H1 (cell line): ENCODE results near the gene RHOG. TPM values are rescaled to one million over a fixed set of nuclear protein-coding genes. Genes with fewer than 3 reads are reported as not detected.

Experiments used
- CTCF ChIA-PET: fragments of 300-600 bp; sonication (Branson Sonifier 250); formaldehyde crosslinking; loops from one replicate; lab custom pipeline; 2021; ENCODE audit not compliant: partially characterized antibody; lab: Charles Lee
- POLR2A ChIA-PET: fragments of 300-600 bp; sonication (Branson Sonifier 250); formaldehyde crosslinking; loops from one replicate; lab custom pipeline; 2021; ENCODE audit warnings: inconsistent platforms; ENCODE audit not compliant: partially characterized antibody; lab: Charles Lee
- DNase-seq, 2 experiments: peaks; one replicate each; pipeline versions ENCODE4 v3.0.0 to v3.0.0-alpha.2; 2010 to 2022; ENCODE audit warnings: low spot score in 2 of 2, low read depth in 1 of 2, mixed read lengths in 1 of 2
- FAIRE-seq: peaks from 2 replicates; lab custom pipeline; 2011; peaks lifted over from hg19 to GRCh38; lab: Jason Lieb, UNC
- H2AFZ ChIP-seq: 2 replicates; pipeline ENCODE4 v1.8.1; 2012; ENCODE audit warnings: low read length, inconsistent platforms
- H2AK5ac ChIP-seq: 2 replicates; pipeline ENCODE4 v1.6.1; 2013; ENCODE audit warnings: low read depth, low read length
- H2BK120ac ChIP-seq: replicated peaks from 2 replicates; pipeline ENCODE3; 2013; ENCODE audit warnings: low read depth, low read length, inconsistent platforms
- H2BK12ac ChIP-seq: 2 replicates; pipeline ENCODE4 v1.6.1; 2013; ENCODE audit warnings: low read depth, low read length
- H2BK15ac ChIP-seq: 2 replicates; pipeline ENCODE4 v1.6.1; 2013; ENCODE audit warnings: low read length
- H2BK20ac ChIP-seq: 2 replicates; pipeline ENCODE4 v1.6.1; 2013; ENCODE audit warnings: low read length
- H2BK5ac ChIP-seq: 2 replicates; pipeline ENCODE4 v1.6.1; 2013; ENCODE audit warnings: low read depth, low read length
- H3K14ac ChIP-seq: 2 replicates; pipeline ENCODE4 v1.6.1; 2013; ENCODE audit warnings: inconsistent platforms; ENCODE audit not compliant: insufficient read length
- H3K18ac ChIP-seq: 2 replicates; pipeline ENCODE4 v1.6.1; 2013; ENCODE audit warnings: low read length; ENCODE audit errors: extremely low read depth
- H3K23ac ChIP-seq: 2 replicates; pipeline ENCODE4 v1.6.1; 2013; ENCODE audit warnings: inconsistent platforms; ENCODE audit not compliant: insufficient read length
- H3K23me2 ChIP-seq: 2 replicates; pipeline ENCODE4 v1.6.1; 2013; ENCODE audit warnings: low read depth, low read length
- H3K27ac ChIP-seq: 2 replicates; pipeline ENCODE4 v1.6.1; 2011; ENCODE audit warnings: low read depth, low read length, inconsistent platforms
- H3K27me3 ChIP-seq, 4 experiments: replicated peaks in 1 of 4; 1 replicate in 1 of 4; 2 replicates in 3 of 4; pipeline versions ENCODE4 v1.6.1 to v1.8.1; 2011 to 2013; ENCODE audit warnings: low read length in 3 of 4, mild to moderate bottlenecking in 3 of 4, inconsistent platforms in 2 of 4, mixed read lengths in 2 of 4, moderate library complexity in 1 of 4; ENCODE audit not compliant: control insufficient read depth in 3 of 4, insufficient read depth in 3 of 4; ENCODE audit errors: extremely low read depth in 1 of 4
- H3K36me3 ChIP-seq, 4 experiments: 2 replicates each; pipeline versions ENCODE4 v1.6.1 to v1.8.1; 2011 to 2013; ENCODE audit warnings: mild to moderate bottlenecking in 4 of 4, low read length in 3 of 4, moderate library complexity in 2 of 4, control low read depth in 1 of 4, inconsistent platforms in 1 of 4; ENCODE audit not compliant: insufficient read depth in 4 of 4, control insufficient read depth in 2 of 4
- H3K4ac ChIP-seq: replicated peaks from 2 replicates; pipeline ENCODE3; 2013; ENCODE audit warnings: low read length, low read depth, mixed read lengths, inconsistent platforms; ENCODE audit not compliant: insufficient read length
- H3K4me1 ChIP-seq, 4 experiments: replicated peaks in 1 of 4; 1 replicate in 1 of 4; 2 replicates in 3 of 4; pipeline versions ENCODE4 v1.6.1 to v1.8.1; 2011 to 2013; ENCODE audit warnings: low read length in 3 of 4, inconsistent platforms in 2 of 4, mixed read lengths in 1 of 4; ENCODE audit not compliant: insufficient read depth in 4 of 4, control insufficient read depth in 3 of 4
- H3K4me2 ChIP-seq, 2 experiments: 2 replicates each; pipeline versions ENCODE4 v1.6.1 to v1.8.1; 2011 to 2013; ENCODE audit warnings: low read depth in 2 of 2, low read length in 2 of 2, control low read depth in 1 of 2, inconsistent platforms in 1 of 2, mild to moderate bottlenecking in 1 of 2; ENCODE audit not compliant: insufficient read depth in 1 of 2
- H3K4me3 ChIP-seq, 4 experiments: fragments of 200-600, 300-600 bp in 1 of 4; sonication (generic), shearing (Covaris generic), sonication (Bioruptor Twin) in 1 of 4; 2 replicates each; pipeline versions ENCODE4 v1.5.1 to v1.8.1; 2011 to 2016; ENCODE audit warnings: low read length in 4 of 4, low read depth in 3 of 4, control low read depth in 2 of 4, inconsistent platforms in 2 of 4, mild to moderate bottlenecking in 2 of 4, mixed read lengths in 1 of 4, moderate library complexity in 1 of 4; ENCODE audit not compliant: insufficient read depth in 2 of 4; ENCODE audit errors: extremely low read depth in 1 of 4
- H3K56ac ChIP-seq: replicated peaks from 2 replicates; pipeline ENCODE3; 2013; ENCODE audit warnings: low read depth, mild to moderate bottlenecking, mixed read lengths, low read length, inconsistent platforms; ENCODE audit not compliant: insufficient read length
- H3K79me1 ChIP-seq: 2 replicates; pipeline ENCODE4 v1.6.1; 2013; ENCODE audit warnings: low read depth, low read length, control low read depth
- H3K79me2 ChIP-seq, 2 experiments: 2 replicates each; pipeline versions ENCODE4 v1.6.1 to v1.8.1; 2012 to 2013; ENCODE audit warnings: low read length in 2 of 2, mild to moderate bottlenecking in 2 of 2, inconsistent platforms in 1 of 2; ENCODE audit not compliant: insufficient read depth in 2 of 2, control insufficient read depth in 1 of 2
- H3K9ac ChIP-seq, 4 experiments: replicated peaks in 1 of 4; 1 replicate in 1 of 4; 2 replicates in 3 of 4; pipeline versions ENCODE4 v1.6.1 to v1.8.1; 2011 to 2013; ENCODE audit warnings: low read depth in 3 of 4, low read length in 3 of 4, control low read depth in 2 of 4, mild to moderate bottlenecking in 2 of 4, moderate library complexity in 2 of 4, inconsistent platforms in 1 of 4; ENCODE audit errors: extremely low read depth in 1 of 4
- H3K9me3 ChIP-seq, 2 experiments: 2 replicates each; pipeline versions ENCODE4 v1.6.1 to v1.8.1; 2012 to 2013; ENCODE audit warnings: mild to moderate bottlenecking in 2 of 2, moderate library complexity in 2 of 2, control low read depth in 1 of 2, inconsistent platforms in 1 of 2, low read depth in 1 of 2, low read length in 1 of 2, mixed read lengths in 1 of 2; ENCODE audit not compliant: insufficient read depth in 2 of 2
- H4K20me1 ChIP-seq, 2 experiments: replicated peaks in 1 of 2; 2 replicates each; pipeline versions ENCODE3 to v1.8.1; 2011 to 2013; ENCODE audit warnings: inconsistent platforms in 2 of 2, low read length in 2 of 2, mild to moderate bottlenecking in 1 of 2; ENCODE audit not compliant: insufficient read depth in 2 of 2, control insufficient read depth in 1 of 2
- H4K5ac ChIP-seq: 2 replicates; pipeline ENCODE4 v1.6.1; 2013; ENCODE audit warnings: low read length, low read depth, mixed read lengths, inconsistent platforms; ENCODE audit not compliant: insufficient read length
- H4K8ac ChIP-seq: 2 replicates; pipeline ENCODE4 v1.8.0; 2013; ENCODE audit warnings: mild to moderate bottlenecking, moderate library complexity, low read length, inconsistent platforms; ENCODE audit not compliant: insufficient read depth; ENCODE audit errors: extremely low read depth
- H4K91ac ChIP-seq: replicated peaks from 2 replicates; pipeline ENCODE3; 2013; ENCODE audit warnings: low read length, mixed read lengths, inconsistent platforms; ENCODE audit not compliant: insufficient read length
- ATF3 ChIP-seq: IDR thresholded peaks from 2 replicates; pipeline ENCODE4 v1.6.1; 2011; ENCODE audit warnings: low read depth, mild to moderate bottlenecking, low read length; ENCODE audit not compliant: insufficient read depth
- BRCA1 ChIP-seq: IDR thresholded peaks from 2 replicates; pipeline ENCODE4 v1.6.1; 2012; ENCODE audit warnings: low read depth, low read length, improper control_type of control experiment
- CEBPB ChIP-seq: IDR thresholded peaks from 2 replicates; pipeline ENCODE4 v1.6.1; 2012; ENCODE audit warnings: low read depth, low read length
- CHD1 ChIP-seq: IDR thresholded peaks from 2 replicates; pipeline ENCODE4 v1.6.1; 2012; ENCODE audit warnings: low read depth, low read length, improper control_type of control experiment
- CTCF ChIP-seq, 3 experiments: IDR thresholded peaks; 1 replicate in 2 of 3; 2 replicates in 1 of 3; pipeline versions ENCODE4 v1.5.1 to v1.6.1; 2011; ENCODE audit warnings: low read length in 3 of 3, mild to moderate bottlenecking in 3 of 3, inconsistent platforms in 2 of 3, low read depth in 1 of 3, moderate library complexity in 1 of 3; ENCODE audit not compliant: insufficient read depth in 1 of 3; ENCODE audit errors: control extremely low read depth in 1 of 3
- FOSL1 ChIP-seq: IDR thresholded peaks from 2 replicates; pipeline ENCODE4 v1.6.1; 2011; ENCODE audit warnings: mild to moderate bottlenecking, low read depth, low read length, moderate library complexity; ENCODE audit not compliant: insufficient read depth
- KDM5A ChIP-seq: fragments of 200-600 bp; IDR thresholded peaks from 2 replicates; pipeline ENCODE4 v1.7.1; 2012; ENCODE audit warnings: mild to moderate bottlenecking, low read length, inconsistent platforms, mixed read lengths
- RFX5 ChIP-seq: IDR thresholded peaks from 2 replicates; pipeline ENCODE4 v1.6.1; 2011; ENCODE audit warnings: low read depth, low read length, improper control_type of control experiment, borderline replicate concordance
- SIRT6 ChIP-seq: IDR thresholded peaks from one replicate; pipeline ENCODE4 v1.7.1; 2012; ENCODE audit warnings: low read length, inconsistent platforms
- polyA plus RNA-seq, 7 experiments: library from polyadenylated mRNA; depleted of rRNA in 3 of 7; stranded (reverse) in 5 of 7; unstranded in 2 of 7; fragments of >200 nt in 5 of 7; fragments of 200-250 nt in 2 of 7; gene quantifications; 1 replicate in 5 of 7; 2 replicates in 1 of 7; 4 replicates in 1 of 7; pipeline versions ENCODE4 v1.2.1 to v1.2.3, GENCODE V29; 2011 to 2013; ENCODE audit warnings: missing spikeins in 2 of 7, mixed read lengths in 2 of 7
- total RNA-seq: library from RNA; stranded (reverse); fragmentation: NEBNext Ultra II Directional; extraction: Animal tissue kit (Norgen Biotek cat#: 25700); gene quantifications from 2 replicates; pipeline ENCODE4 v1.2.1, GENCODE V29; 2021

RHOG gene
- total and polyA plus RNA-seq, 2 of the 8 experiments (the other 6 are each of a cell fraction or from before 2014, with no cell fraction given) = 28.3 to 69.6 TPM

GRCh38 chr11:3857628-3858027 lies 16.9 kb upstream of the RHOG start:
- no peak overlapping the region for H2BK12ac ChIP-seq
- H3K4me1 ChIP-seq = peaks cover 12 to 25% (median 14%) of the 10 kb centered on the region in 4 experiments
- ChIA-PET CTCF (interaction anchor here (1.0 to 4.9 kb wide), 6 partner anchors 8 to 227 kb away, joined by 3 to 30 read pairs (median 6); no protein-coding TSS in a partner anchor), POLR2A (no interaction called here)
- H3K14ac ChIP-seq = no peak overlapping the region
- no peak overlapping the region for H3K56ac ChIP-seq
- peaks cover 2% of the 10 kb centered on the region; the same call in 1 of the 2 replicates for H3K79me1 ChIP-seq
- no peak overlapping the region for H2BK120ac ChIP-seq
- H4K91ac ChIP-seq = no peak overlapping the region
- H3K23me2 ChIP-seq = peaks cover 8% of the 10 kb centered on the region; the same call in 1 of the 2 replicates
- no peak overlapping the region for H2BK5ac ChIP-seq
- H3K79me2 ChIP-seq = no peaks in the 10 kb centered on the region
- TF ChIP-seq ATF3 = no peak
- TF ChIP-seq CTCF (IDR thresholded peaks at IDR 0.05; ENCODE audit: control extremely low read depth in 1 of 3, insufficient read depth in 1 of 3, low read depth in 1 of 3, low read length in 3 of 3) = no peak
- TF ChIP-seq FOSL1 = no peak
- no peak for TF ChIP-seq CHD1
- no peak for TF ChIP-seq RFX5
- TF ChIP-seq KDM5A = no peak
- TF ChIP-seq SIRT6 = no peak
- TF ChIP-seq BRCA1 = no peak
- TF ChIP-seq CEBPB = no peak
- no peaks in the 10 kb centered on the region for H3K9me3 ChIP-seq
- no peak overlapping the region for H3K9ac ChIP-seq
- no peak overlapping the region for H3K23ac ChIP-seq
- no peak overlapping the region for H2BK15ac ChIP-seq
- no peak overlapping the region for H3K27ac ChIP-seq
- no peak overlapping the region for H4K8ac ChIP-seq
- DNase-seq (no peak), FAIRE-seq (no peak)
- no peak overlapping the region for H3K18ac ChIP-seq
- H2AFZ ChIP-seq = no peak overlapping the region
- no peak overlapping the region for H2BK20ac ChIP-seq
- no peak overlapping the region for H3K4me3 ChIP-seq
- H3K4ac ChIP-seq = no peak overlapping the region
- no peak overlapping the region for H3K4me2 ChIP-seq
- H3K27me3 ChIP-seq = peaks cover 0 to 13% (median 8%) of the 10 kb centered on the region in 4 experiments; a peak in 5 of 7 replicates
- no peak overlapping the region for H2AK5ac ChIP-seq
- H4K20me1 ChIP-seq = peaks cover 0 to 2% of the 10 kb centered on the region in 2 experiments
- H4K5ac ChIP-seq = no peak overlapping the region
- H3K36me3 ChIP-seq = no peaks in the 10 kb centered on the region
